C4-2B (cell line): ENCODE data around the gene HTD2.

ENCODE experiments used
- H3K27ac ChIP-seq: fragments of 450-650 bp; 2 replicates; pipeline ENCODE4 v1.5.1; 2017
- ZFX ChIP-seq: fragments of 450-650 bp; IDR thresholded peaks from 2 replicates; pipeline ENCODE4 v1.6.1; 2017
- TF ChIP-seq, protein P1 (sequence below): fragments of 450-650 bp; conservative IDR thresholded peaks from 2 replicates; pipeline ENCODE4 v1.5.1; 2017; ENCODE audit warnings: mild to moderate bottlenecking

HTD2 gene

GRCh38 chr3:58305882-58306711 lies at the start of gene HTD2, which contains the start of gene RPP14:
TSS of gene HTD2 (plus strand) at chr3:58306520. CDS start at chr3:58317614, 11,094 bp downstream.
TSS of gene RPP14 (plus strand) at chr3:58306245. CDS start at chr3:58310330, 4,085 bp downstream.
- TF ChIP-seq, protein P1, sequence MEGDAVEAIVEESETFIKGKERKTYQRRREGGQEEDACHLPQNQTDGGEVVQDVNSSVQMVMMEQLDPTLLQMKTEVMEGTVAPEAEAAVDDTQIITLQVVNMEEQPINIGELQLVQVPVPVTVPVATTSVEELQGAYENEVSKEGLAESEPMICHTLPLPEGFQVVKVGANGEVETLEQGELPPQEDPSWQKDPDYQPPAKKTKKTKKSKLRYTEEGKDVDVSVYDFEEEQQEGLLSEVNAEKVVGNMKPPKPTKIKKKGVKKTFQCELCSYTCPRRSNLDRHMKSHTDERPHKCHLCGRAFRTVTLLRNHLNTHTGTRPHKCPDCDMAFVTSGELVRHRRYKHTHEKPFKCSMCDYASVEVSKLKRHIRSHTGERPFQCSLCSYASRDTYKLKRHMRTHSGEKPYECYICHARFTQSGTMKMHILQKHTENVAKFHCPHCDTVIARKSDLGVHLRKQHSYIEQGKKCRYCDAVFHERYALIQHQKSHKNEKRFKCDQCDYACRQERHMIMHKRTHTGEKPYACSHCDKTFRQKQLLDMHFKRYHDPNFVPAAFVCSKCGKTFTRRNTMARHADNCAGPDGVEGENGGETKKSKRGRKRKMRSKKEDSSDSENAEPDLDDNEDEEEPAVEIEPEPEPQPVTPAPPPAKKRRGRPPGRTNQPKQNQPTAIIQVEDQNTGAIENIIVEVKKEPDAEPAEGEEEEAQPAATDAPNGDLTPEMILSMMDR, result peak; percentile 96
- peak; percentile 50; the same call in 1 of the 2 replicates for TF ChIP-seq ZFX
- H3K27ac ChIP-seq, result peak within 1 kb of the TSS; percentile 93

DNA sequence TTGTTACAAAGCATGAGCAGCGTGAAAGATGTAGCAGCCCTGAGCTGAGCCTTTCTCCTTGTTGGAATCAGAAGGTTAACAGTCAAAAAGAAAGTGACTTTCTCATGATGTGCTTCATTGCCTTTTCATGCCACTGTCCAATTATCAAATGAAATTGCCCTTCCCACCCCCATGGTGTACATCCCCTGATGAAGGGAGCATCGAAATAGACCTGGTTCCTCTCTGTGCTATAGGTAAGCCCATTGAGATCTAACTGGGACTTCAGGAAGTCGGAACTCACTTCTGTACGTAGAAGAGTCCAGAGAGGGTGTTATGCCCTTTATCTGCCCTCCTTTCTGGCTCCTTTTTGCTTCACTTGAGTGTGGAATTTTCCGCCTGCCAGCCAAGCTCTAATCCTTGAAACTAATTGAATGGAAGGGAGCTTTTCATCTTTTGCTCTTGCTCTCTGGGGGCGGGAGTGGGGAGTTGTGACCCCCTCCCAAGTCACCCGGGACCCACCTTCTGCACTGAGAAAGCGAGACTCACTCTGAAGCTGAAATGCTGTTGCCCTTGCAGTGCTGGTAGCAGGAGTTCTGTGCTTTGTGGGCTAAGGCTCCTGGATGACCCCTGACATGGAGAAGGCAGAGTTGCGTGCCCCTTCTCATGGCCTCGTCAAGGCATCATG lies 47.8 kb upstream of the HTD2 start:
- no peak overlapping the region for H3K27ac ChIP-seq
- no peak for TF ChIP-seq ZFX
- TF ChIP-seq, protein P1, result no peak

GRCh38 chr3:58260261-58260731 lies 46.0 kb upstream of the HTD2 start:
- H3K27ac ChIP-seq, result no peak overlapping the region
- TF ChIP-seq, protein P1, result no peak
- TF ChIP-seq ZFX, result no peak

GRCh38 chr3:58260733-58261132 lies 45.6 kb upstream of the HTD2 start:
- TF ChIP-seq, protein P1, result no peak
- TF ChIP-seq ZFX, result no peak
- H3K27ac ChIP-seq, result no peak overlapping the region

DNA sequence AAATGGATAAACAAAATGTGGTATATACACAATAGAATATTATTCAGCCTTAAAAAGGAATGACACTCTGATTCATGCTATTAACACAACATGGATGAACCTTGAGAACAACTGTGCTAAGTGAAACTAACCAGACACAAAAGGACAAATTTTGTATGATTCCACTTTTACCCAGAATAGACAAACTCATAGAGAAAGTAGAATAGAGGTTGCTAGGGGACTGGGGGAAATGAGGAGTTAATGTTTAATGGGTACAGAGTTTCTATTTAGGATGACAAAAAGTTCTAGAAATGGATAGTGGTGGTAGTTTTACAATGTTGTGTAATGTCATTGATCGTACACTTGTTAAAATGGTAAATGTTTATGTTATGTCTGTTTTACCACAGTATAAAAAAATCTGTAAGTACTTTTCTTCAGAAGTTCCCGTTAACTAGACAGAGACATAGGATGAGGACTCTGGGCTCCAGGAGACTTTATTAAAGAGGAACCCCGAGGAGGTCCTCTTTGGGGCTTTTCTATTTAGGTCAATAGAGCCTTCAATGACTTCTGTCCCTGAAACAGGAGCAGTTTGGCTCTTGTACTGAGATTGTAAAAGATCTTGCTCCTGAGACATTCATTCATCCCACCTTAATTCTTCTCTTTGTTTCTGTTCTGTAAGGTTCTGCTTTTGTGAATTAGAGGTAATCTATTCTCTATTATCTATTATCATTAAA lies 44.2 kb upstream of the HTD2 start:
- TF ChIP-seq, protein P1, result no peak
- TF ChIP-seq ZFX, result no peak
- H3K27ac ChIP-seq, result no peak overlapping the region

DNA sequence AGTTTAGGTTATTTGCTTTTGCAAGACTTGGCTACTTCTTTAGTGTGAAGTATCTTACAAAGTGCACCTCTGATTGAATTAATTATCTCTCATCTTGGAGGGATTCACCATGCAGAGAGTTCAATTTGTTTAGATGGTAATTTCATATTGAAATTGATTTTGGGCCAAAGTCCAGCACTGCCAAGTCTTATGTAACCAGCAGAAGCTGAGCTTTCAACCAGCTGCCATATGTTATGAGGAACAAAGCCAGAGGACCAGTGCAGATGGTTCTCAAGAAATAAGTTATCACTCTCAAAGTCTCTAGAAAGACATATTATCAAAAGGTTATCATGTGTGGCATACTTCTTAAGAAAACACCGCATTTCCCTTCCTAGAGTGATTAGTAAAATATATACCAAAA lies 39.7 kb upstream of the HTD2 start:
- TF ChIP-seq, protein P1, result no peak
- no peak for TF ChIP-seq ZFX
- H3K27ac ChIP-seq, result no peak overlapping the region

- peak overlapping the region; percentile 23; the same call in 1 of the 2 replicates for H3K27ac ChIP-seq
Observed at GRCh38 chr3:58267543-58267942, 38.8 kb upstream of the HTD2 start.
